A549 (cell line): ENCODE data around the gene NIM1K. TPM values are rescaled to one million over a fixed set of nuclear protein-coding genes. Genes with fewer than 3 reads are reported as not detected.

Source experiments
- ATAC-seq, 2 experiments: fragments of 200-7000 bp in 1 of 2; fragments of >200 bp in 1 of 2; cut with Nextera tagmentation in 1 of 2; cut with Tn5 transposase in 1 of 2; 3 replicates each; pipeline versions ENCODE4 v1.8.0 to v1.9.1; 2018 to 2020; ENCODE audit warnings: mild to moderate bottlenecking in 1 of 2, moderate library complexity in 1 of 2
- CTCF ChIA-PET: fragments of 300-600 bp; sonication (Branson Sonifier 250); formaldehyde crosslinking; extraction: SDS; loops from one replicate; lab custom pipeline; 2021; ENCODE audit warnings: antibody characterized with exemption, inconsistent platforms; lab: Yijun Ruan, JAX
- POLR2A ChIA-PET: fragments of 350-600 bp; formaldehyde crosslinking; extraction: SDS; loops from one replicate; lab custom pipeline; 2021; ENCODE audit warnings: antibody characterized with exemption, inconsistent platforms; lab: Yijun Ruan, JAX
- DNase-seq, 2 experiments: peaks; one replicate each; pipeline versions ENCODE4 v3.0.0 to v3.0.0-alpha.2; 2011 to 2016; ENCODE audit warnings: low read depth in 1 of 2, low spot score in 1 of 2
- FAIRE-seq: peaks from 2 replicates; lab custom pipeline; 2011; peaks lifted over from hg19 to GRCh38; lab: Jason Lieb, UNC
- H3K27ac ChIP-seq, 2 experiments: fragments of >200 bp; sonication (Bioruptor Twin); formaldehyde crosslinking; 3 replicates each; pipeline ENCODE4 v1.5.1; 2016 to 2017
- H3K4me1 ChIP-seq: fragments of >200 bp; sonication (Bioruptor Twin); formaldehyde crosslinking; 3 replicates; pipeline ENCODE4 v1.6.1; 2016
- H3K4me2 ChIP-seq: fragments of >200 bp; sonication (Bioruptor Twin); formaldehyde crosslinking; 3 replicates; pipeline ENCODE4 v1.6.1; 2016
- H3K4me3 ChIP-seq: fragments of >200 bp; sonication (Bioruptor Twin); formaldehyde crosslinking; 3 replicates; pipeline ENCODE4 v1.5.1; 2016
- H3K9me3 ChIP-seq: fragments of >200 bp; sonication (Bioruptor Twin); formaldehyde crosslinking; 3 replicates; pipeline ENCODE4 v1.6.1; 2016
- CBX8 ChIP-seq: fragments of 200-600 bp; sonication (generic); IDR thresholded peaks from 2 replicates; pipeline ENCODE4 v1.6.1; 2016
- EHMT2 ChIP-seq: fragments of 200-600 bp; sonication (generic); IDR thresholded peaks from 2 replicates; pipeline ENCODE4 v1.6.1; 2016; ENCODE audit warnings: antibody characterized with exemption, low read depth, mild to moderate bottlenecking, moderate library complexity
- EP300 ChIP-seq, 2 experiments: fragments of >200 bp; sonication (Bioruptor Twin); formaldehyde crosslinking; IDR thresholded peaks; 2 replicates in 1 of 2; 3 replicates in 1 of 2; pipeline ENCODE4 v1.6.1; 2016 to 2017
- FOSB ChIP-seq: fragments of 250-450 bp; sonication (Bioruptor Pico); IDR thresholded peaks from 2 replicates; pipeline ENCODE4 v1.5.0; 2020; ENCODE audit warnings: mild to moderate bottlenecking, moderate library complexity
- GATA3 ChIP-seq: IDR thresholded peaks from 2 replicates; pipeline ENCODE4 v1.6.1; 2012; ENCODE audit warnings: borderline replicate concordance
- HOXB13 ChIP-seq: fragments of 250-450 bp; sonication (Bioruptor Pico); IDR thresholded peaks from 2 replicates; pipeline ENCODE4 v1.5.0; 2020; ENCODE audit warnings: low read depth, mild to moderate bottlenecking, moderate library complexity
- JUN ChIP-seq, 2 experiments: fragments of >200 bp; sonication (Bioruptor Twin); formaldehyde crosslinking; IDR thresholded peaks; 2 replicates in 1 of 2; 3 replicates in 1 of 2; pipeline ENCODE4 v1.6.1; 2016 to 2017
- JUNB ChIP-seq: fragments of >200 bp; sonication (Bioruptor Twin); formaldehyde crosslinking; IDR thresholded peaks from 2 replicates; pipeline ENCODE4 v1.6.1; 2016
- MYC ChIP-seq: IDR thresholded peaks from 2 replicates; pipeline ENCODE4 v1.6.1; 2012; ENCODE audit warnings: mild to moderate bottlenecking, inconsistent platforms, low read length, improper control_type of control experiment, borderline replicate concordance
- RAD21 ChIP-seq, 2 experiments: fragments of >200 bp in 1 of 2; sonication (Bioruptor Twin) in 1 of 2; formaldehyde crosslinking in 1 of 2; IDR thresholded peaks in 1 of 2; conservative IDR thresholded peaks in 1 of 2; 2 replicates in 1 of 2; 3 replicates in 1 of 2; pipeline ENCODE4 v1.6.1; 2012 to 2018; ENCODE audit warnings: inconsistent platforms in 1 of 2
- RCOR1 ChIP-seq: fragments of 150-350 bp; IDR thresholded peaks from 2 replicates; pipeline ENCODE4 v1.6.1; 2014; ENCODE audit warnings: antibody characterized with exemption, low read length, low read depth
- RFX5 ChIP-seq: fragments of 450-650 bp; IDR thresholded peaks from 2 replicates; pipeline ENCODE4 v1.7.1; 2014; ENCODE audit warnings: antibody characterized with exemption, mild to moderate bottlenecking, moderate library complexity
- RNF2 ChIP-seq: fragments of 200-600 bp; sonication (generic); IDR thresholded peaks from 2 replicates; pipeline ENCODE4 v1.6.1; 2016; ENCODE audit warnings: low read depth, mild to moderate bottlenecking, antibody characterized with exemption, moderate library complexity, borderline replicate concordance
- SMC3 ChIP-seq: fragments of >200 bp; sonication (Bioruptor Twin); formaldehyde crosslinking; IDR thresholded peaks from 3 replicates; pipeline ENCODE4 v1.6.1; 2018; ENCODE audit warnings: inconsistent platforms
- TFCP2L1 ChIP-seq: fragments of 250-450 bp; sonication (Bioruptor Pico); IDR thresholded peaks from 2 replicates; pipeline ENCODE4 v1.5.0; 2021; ENCODE audit warnings: mild to moderate bottlenecking
- WGBS: methylation state at CpG from one replicate; pipeline ENCODE4 v1.1.6; 2017; ENCODE audit errors: missing lambda C conversion rate; 5-methylcytosine and 5-hydroxymethylcytosine counted together
- polyA plus RNA-seq, 4 experiments: library from polyadenylated mRNA; depleted of rRNA in 3 of 4; stranded (reverse); fragments of >200 nt; fragmentation: RNase III in 1 of 4; extraction: RNeasy Plus Mini Kit Qiagen cat#74134 plus additional on column Dnase treatment in 1 of 4; gene quantifications; 2 replicates in 3 of 4; 3 replicates in 1 of 4; pipeline ENCODE4 v1.2.3, GENCODE V29; 2011 to 2017
- TF ChIP-seq, protein P1 (sequence below): fragments of 250-450 bp; sonication (Bioruptor Pico); IDR thresholded peaks from 2 replicates; pipeline ENCODE4 v1.5.0; 2020; ENCODE audit warnings: low read depth, mild to moderate bottlenecking, moderate library complexity
- TF ChIP-seq, protein P2 (sequence below): fragments of 150-350 bp; IDR thresholded peaks from 2 replicates; pipeline ENCODE4 v1.6.1; 2014; ENCODE audit warnings: low read depth, mild to moderate bottlenecking, low read length
- TF ChIP-seq, protein P3 (sequence below): IDR thresholded peaks from 2 replicates; pipeline ENCODE4 v1.6.1; 2012; ENCODE audit warnings: low read depth, borderline replicate concordance
- TF ChIP-seq, protein P4 (sequence below): IDR thresholded peaks from 2 replicates; pipeline ENCODE4 v1.6.1; 2012
- TF ChIP-seq, protein P5 (sequence below): fragments of 200-600 bp; sonication (generic); IDR thresholded peaks from 2 replicates; pipeline ENCODE4 v1.6.1; 2016; ENCODE audit warnings: antibody characterized with exemption, mild to moderate bottlenecking, moderate library complexity

NIM1K gene
- polyA plus RNA-seq, 2 of the 4 experiments (the other 2 are of a cell fraction): 0.06 to 0.23 TPM

DNA sequence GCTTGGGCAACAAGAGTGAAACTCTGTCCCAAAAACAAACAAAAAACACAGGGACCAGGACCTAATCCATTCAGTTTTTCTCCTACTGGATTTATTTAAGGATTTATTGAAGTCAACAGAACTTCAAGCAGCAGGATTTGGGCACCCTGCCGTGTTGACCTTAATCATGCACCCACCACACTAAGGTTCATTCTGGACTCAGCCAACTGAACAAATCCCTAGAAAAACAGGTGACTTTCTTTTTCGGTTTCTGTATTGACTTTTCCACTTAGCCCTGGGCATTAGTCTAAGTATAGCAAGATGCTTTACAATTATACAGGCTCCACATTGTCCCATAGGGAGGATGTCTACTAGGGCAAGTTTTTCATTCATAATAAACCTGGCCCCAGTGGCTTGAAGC, 41.3 kb upstream of the NIM1K start:
- no peak overlapping the region for H3K4me2 ChIP-seq
- FAIRE-seq: no peak
- TF ChIP-seq EHMT2: no peak
- TF ChIP-seq FOSB (CRISPR knock-in tag): no peak
- TF ChIP-seq JUNB: no peak
- no peak for TF ChIP-seq RNF2
- TF ChIP-seq EP300 (IDR thresholded peaks at IDR 0.05): no peak
- TF ChIP-seq, protein P1, sequence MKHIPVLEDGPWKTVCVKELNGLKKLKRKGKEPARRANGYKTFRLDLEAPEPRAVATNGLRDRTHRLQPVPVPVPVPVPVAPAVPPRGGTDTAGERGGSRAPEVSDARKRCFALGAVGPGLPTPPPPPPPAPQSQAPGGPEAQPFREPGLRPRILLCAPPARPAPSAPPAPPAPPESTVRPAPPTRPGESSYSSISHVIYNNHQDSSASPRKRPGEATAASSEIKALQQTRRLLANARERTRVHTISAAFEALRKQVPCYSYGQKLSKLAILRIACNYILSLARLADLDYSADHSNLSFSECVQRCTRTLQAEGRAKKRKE (CRISPR knock-in tag): no peak
- TF ChIP-seq, protein P2, sequence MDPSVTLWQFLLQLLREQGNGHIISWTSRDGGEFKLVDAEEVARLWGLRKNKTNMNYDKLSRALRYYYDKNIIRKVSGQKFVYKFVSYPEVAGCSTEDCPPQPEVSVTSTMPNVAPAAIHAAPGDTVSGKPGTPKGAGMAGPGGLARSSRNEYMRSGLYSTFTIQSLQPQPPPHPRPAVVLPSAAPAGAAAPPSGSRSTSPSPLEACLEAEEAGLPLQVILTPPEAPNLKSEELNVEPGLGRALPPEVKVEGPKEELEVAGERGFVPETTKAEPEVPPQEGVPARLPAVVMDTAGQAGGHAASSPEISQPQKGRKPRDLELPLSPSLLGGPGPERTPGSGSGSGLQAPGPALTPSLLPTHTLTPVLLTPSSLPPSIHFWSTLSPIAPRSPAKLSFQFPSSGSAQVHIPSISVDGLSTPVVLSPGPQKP: no peak
- TF ChIP-seq HOXB13 (CRISPR knock-in tag): no peak
- no peak for TF ChIP-seq MYC
- TF ChIP-seq RFX5: no peak
- no peak for TF ChIP-seq RAD21 (conservative IDR thresholded peaks at IDR 0.05 in 1 of 2, IDR thresholded peaks at IDR 0.05 in 1 of 2)
- H3K4me3 ChIP-seq: no peak overlapping the region
- no peak overlapping the region for H3K27ac ChIP-seq
- ATAC-seq: no peak
- CTCF ChIA-PET: interaction anchor here (1.6 kb wide), 1 partner anchor 239 kb away, joined by 3 read pairs; no protein-coding TSS in a partner anchor
- POLR2A ChIA-PET: no interaction called here
- 67% methylated on average over 2 of the region's 2 CpGs for WGBS
- no peaks in the 10 kb centered on the region for H3K9me3 ChIP-seq
- no peaks in the 10 kb centered on the region for H3K4me1 ChIP-seq
- DNase-seq: no peak

DNA sequence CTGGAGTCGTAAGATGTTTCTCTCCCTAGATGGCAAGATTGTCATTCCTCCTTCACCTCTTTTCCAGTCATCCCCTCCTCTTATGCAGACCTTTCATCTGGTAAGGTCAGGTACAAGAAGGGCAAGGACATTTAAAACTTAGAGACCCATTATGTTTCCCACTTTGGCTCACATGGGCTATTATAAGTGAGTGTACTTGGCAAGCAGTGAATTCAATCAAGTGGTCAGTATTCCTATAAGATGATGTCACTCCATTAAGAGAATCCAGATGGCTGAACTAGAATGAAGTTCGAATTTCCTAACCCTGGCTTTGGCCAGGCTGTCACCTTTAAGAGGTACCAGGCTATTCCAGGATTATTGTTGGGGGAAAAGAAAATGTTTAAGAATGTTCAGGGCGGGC, 39.1 kb upstream of the NIM1K start:
- Histone ChIP-seq H3K4me3 (no peak overlapping the region), H3K4me2 (no peak overlapping the region), H3K27ac (no peak overlapping the region), H3K9me3 (no peaks in the 10 kb centered on the region), H3K4me1 (no peaks in the 10 kb centered on the region)
- DNase-seq: no peak
- TF ChIP-seq CBX8 (no peak), RCOR1 (no peak), GATA3 (no peak), TFCP2L1 (CRISPR knock-in tag) (no peak), EHMT2 (no peak), JUN (IDR thresholded peaks at IDR 0.05) (no peak), SMC3 (no peak)
- TF ChIP-seq, protein P3, sequence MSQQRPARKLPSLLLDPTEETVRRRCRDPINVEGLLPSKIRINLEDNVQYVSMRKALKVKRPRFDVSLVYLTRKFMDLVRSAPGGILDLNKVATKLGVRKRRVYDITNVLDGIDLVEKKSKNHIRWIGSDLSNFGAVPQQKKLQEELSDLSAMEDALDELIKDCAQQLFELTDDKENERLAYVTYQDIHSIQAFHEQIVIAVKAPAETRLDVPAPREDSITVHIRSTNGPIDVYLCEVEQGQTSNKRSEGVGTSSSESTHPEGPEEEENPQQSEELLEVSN: no peak
- TF ChIP-seq, protein P2: no peak
- TF ChIP-seq, protein P4, sequence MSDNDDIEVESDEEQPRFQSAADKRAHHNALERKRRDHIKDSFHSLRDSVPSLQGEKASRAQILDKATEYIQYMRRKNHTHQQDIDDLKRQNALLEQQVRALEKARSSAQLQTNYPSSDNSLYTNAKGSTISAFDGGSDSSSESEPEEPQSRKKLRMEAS: no peak
- TF ChIP-seq, protein P5, sequence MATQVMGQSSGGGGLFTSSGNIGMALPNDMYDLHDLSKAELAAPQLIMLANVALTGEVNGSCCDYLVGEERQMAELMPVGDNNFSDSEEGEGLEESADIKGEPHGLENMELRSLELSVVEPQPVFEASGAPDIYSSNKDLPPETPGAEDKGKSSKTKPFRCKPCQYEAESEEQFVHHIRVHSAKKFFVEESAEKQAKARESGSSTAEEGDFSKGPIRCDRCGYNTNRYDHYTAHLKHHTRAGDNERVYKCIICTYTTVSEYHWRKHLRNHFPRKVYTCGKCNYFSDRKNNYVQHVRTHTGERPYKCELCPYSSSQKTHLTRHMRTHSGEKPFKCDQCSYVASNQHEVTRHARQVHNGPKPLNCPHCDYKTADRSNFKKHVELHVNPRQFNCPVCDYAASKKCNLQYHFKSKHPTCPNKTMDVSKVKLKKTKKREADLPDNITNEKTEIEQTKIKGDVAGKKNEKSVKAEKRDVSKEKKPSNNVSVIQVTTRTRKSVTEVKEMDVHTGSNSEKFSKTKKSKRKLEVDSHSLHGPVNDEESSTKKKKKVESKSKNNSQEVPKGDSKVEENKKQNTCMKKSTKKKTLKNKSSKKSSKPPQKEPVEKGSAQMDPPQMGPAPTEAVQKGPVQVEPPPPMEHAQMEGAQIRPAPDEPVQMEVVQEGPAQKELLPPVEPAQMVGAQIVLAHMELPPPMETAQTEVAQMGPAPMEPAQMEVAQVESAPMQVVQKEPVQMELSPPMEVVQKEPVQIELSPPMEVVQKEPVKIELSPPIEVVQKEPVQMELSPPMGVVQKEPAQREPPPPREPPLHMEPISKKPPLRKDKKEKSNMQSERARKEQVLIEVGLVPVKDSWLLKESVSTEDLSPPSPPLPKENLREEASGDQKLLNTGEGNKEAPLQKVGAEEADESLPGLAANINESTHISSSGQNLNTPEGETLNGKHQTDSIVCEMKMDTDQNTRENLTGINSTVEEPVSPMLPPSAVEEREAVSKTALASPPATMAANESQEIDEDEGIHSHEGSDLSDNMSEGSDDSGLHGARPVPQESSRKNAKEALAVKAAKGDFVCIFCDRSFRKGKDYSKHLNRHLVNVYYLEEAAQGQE: no peak
- no peak for ATAC-seq
- no peak for FAIRE-seq
- 95% methylated on average over 3 of the region's 3 CpGs for WGBS
- CTCF ChIA-PET: no interaction called here
- POLR2A ChIA-PET: no interaction called here
